Transverse colon (tissue), 4 donors: ENCODE data around the gene PKN1. TPM values are rescaled to one million over a fixed set of nuclear protein-coding genes. Genes with fewer than 3 reads are reported as not detected.

ENCODE experiments used
- DNase-seq: peaks from one replicate; pipeline ENCODE4 v3.0.0-alpha.2; 2019
- H3K27ac ChIP-seq, 4 donors: fragments of 200-600 bp; sonication (generic); 2 replicates each; pipeline ENCODE4 v1.5.1; 2016 to 2018; ENCODE audit warnings: inconsistent platforms in 4 of 4
- H3K27me3 ChIP-seq: fragments of 200-600 bp; sonication (generic); 2 replicates; pipeline ENCODE4 v1.5.1; 2017; ENCODE audit warnings: inconsistent platforms
- H3K36me3 ChIP-seq, 4 donors: fragments of 200-600 bp; sonication (generic); 2 replicates each; pipeline ENCODE4 v1.5.1; 2017 to 2019; ENCODE audit warnings: inconsistent platforms in 4 of 4
- H3K4me1 ChIP-seq, 4 donors: fragments of 200-600 bp; sonication (generic); 2 replicates each; pipeline ENCODE4 v1.5.1; 2017 to 2020; ENCODE audit warnings: inconsistent platforms in 4 of 4
- H3K4me3 ChIP-seq, 4 donors: fragments of 200-600 bp; sonication (generic); 1 replicate in 1 of 4; 2 replicates in 3 of 4; pipeline versions ENCODE4 v1.5.1 to v1.6.1; 2017 to 2019; ENCODE audit warnings: inconsistent platforms in 4 of 4
- H3K9me3 ChIP-seq, 2 donors: fragments of 200-600 bp; sonication (generic); 2 replicates each; pipeline ENCODE4 v1.5.1; 2017 to 2019; ENCODE audit warnings: inconsistent platforms in 2 of 2
- CTCF ChIP-seq, 5 experiments: fragments of 200-600 bp in 3 of 5; fragments of 450-650 bp in 2 of 5; sonication (generic) in 3 of 5; IDR thresholded peaks; 1 replicate in 2 of 5; 2 replicates in 3 of 5; pipeline ENCODE4 v1.5.1; 2016 to 2017; ENCODE audit warnings: antibody characterized with exemption in 5 of 5, inconsistent platforms in 3 of 5, mild to moderate bottlenecking in 2 of 5, moderate library complexity in 1 of 5
- EP300 ChIP-seq: sonication (generic); formaldehyde crosslinking; IDR thresholded peaks from one replicate; pipeline ENCODE4 v1.6.1; 2017; ENCODE audit warnings: antibody characterized with exemption, low read depth
- POLR2A ChIP-seq: fragments of 450-650 bp; IDR thresholded peaks from one replicate; pipeline ENCODE4 v1.6.1; 2016; ENCODE audit warnings: antibody characterized with exemption, mild to moderate bottlenecking, moderate library complexity
- POLR2AphosphoS5 ChIP-seq, 3 donors: sonication (generic); formaldehyde crosslinking; IDR thresholded peaks; one replicate each; pipeline ENCODE4 v1.6.1; 2016; ENCODE audit warnings: antibody characterized with exemption in 3 of 3
- WGBS, 2 donors: methylation state at CpG; one replicate each; pipeline ENCODE4 v1.1.5; 2018; ENCODE audit warnings: low coverage in 1 of 2; 5-methylcytosine and 5-hydroxymethylcytosine counted together
- in situ Hi-C, 4 donors: fragments of 200-750 bp; cut with MboI; loops; one replicate each; pipeline versions ENCODE4 v1.15.0 to v1.15.1; 2017; ENCODE audit warnings: low sequenced_read_pairs in 3 of 4, low pct_ligation_motif_present in 1 of 4, low pct_unique_long_range_greater_than_20kb in 1 of 4
- intact Hi-C: fragments of 100-400 bp; cut with DNase I; formaldehyde crosslinking; loops from one replicate; pipeline ENCODE4 v1.15.1; 2023; ENCODE audit warnings: low total_unique reads
- total RNA-seq, 4 donors: library from RNA; depleted of rRNA; stranded (reverse); fragments of >200 nt; gene quantifications; one replicate each; pipeline ENCODE4 v1.1.0, GENCODE V29; 2016

PKN1 gene
- total RNA-seq, 4 donors from 2014 or later, result 29.1 to 129 (median 55.0) TPM

- DNase-seq, result no peak
- peaks cover 0 to 11% (median 4%) of the 10 kb centered on the region in 4 donors for H3K36me3 ChIP-seq
- no peaks in the 10 kb centered on the region for H3K27me3 ChIP-seq
- 100% methylated on average over 16 of the region's 16 CpGs; no CpG with 5 or more reads in 1 of the 2 donors for WGBS, 2 donors
- no peak overlapping the region for H3K27ac ChIP-seq
- H3K4me3 ChIP-seq, result no peak overlapping the region
- no peaks in the 10 kb centered on the region for H3K9me3 ChIP-seq
- intact Hi-C loops (no loop called here), in situ Hi-C loops (no loop called here)
- TF ChIP-seq POLR2A (no peak), POLR2AphosphoS5 (IDR thresholded peaks at IDR 0.05) (no peak), CTCF (IDR thresholded peaks at IDR 0.05) (no peak), EP300 (no peak)
- peaks cover 0 to 15% (median 8%) of the 10 kb centered on the region in 4 donors for H3K4me1 ChIP-seq
Measured at GRCh38 chr19:14442891-14443631, 10.0 kb downstream of the PKN1 start.

- DNase-seq, result no peak
- Histone ChIP-seq H3K9me3 (no peaks in the 10 kb centered on the region), H3K27ac (no peak overlapping the region), H3K36me3 (peaks cover 0 to 16% (median 5%) of the 10 kb centered on the region in 4 donors), H3K4me1 (peaks cover 0 to 15% (median 8%) of the 10 kb centered on the region in 4 donors), H3K27me3 (no peaks in the 10 kb centered on the region), H3K4me3 (no peak overlapping the region)
- in situ Hi-C loops, result no loop called here
- TF ChIP-seq POLR2AphosphoS5 (IDR thresholded peaks at IDR 0.05), result no peak
- no peak for TF ChIP-seq POLR2A
- no peak for TF ChIP-seq CTCF (IDR thresholded peaks at IDR 0.05)
- TF ChIP-seq EP300, result no peak
- WGBS, 2 donors, result 96% methylated on average over 14 of the region's 14 CpGs; no CpG with 5 or more reads in 1 of the 2 donors
- intact Hi-C loops, result no loop called here
Measured at GRCh38 chr19:14443632-14444216, 10.6 kb downstream of the PKN1 start.

GRCh38 chr19:14446336-14447036 is 13.4 kb downstream of the PKN1 start:
- TF ChIP-seq EP300 (no peak), CTCF (IDR thresholded peaks at IDR 0.05) (no peak), POLR2AphosphoS5 (IDR thresholded peaks at IDR 0.05) (no peak), POLR2A (no peak)
- Histone ChIP-seq H3K4me1 (no peaks in the 10 kb centered on the region), H3K36me3 (peaks cover 0 to 15% (median 6%) of the 10 kb centered on the region in 4 donors), H3K27me3 (no peaks in the 10 kb centered on the region), H3K4me3 (no peak overlapping the region), H3K9me3 (no peaks in the 10 kb centered on the region), H3K27ac (no peak overlapping the region)
- intact Hi-C loops (no loop called here), in situ Hi-C loops (no loop called here)
- DNase-seq, result no peak
- WGBS, 2 donors, result 95 to 100% methylated on average over 1 to 10 of the region's 10 CpGs

- in situ Hi-C loops, result no loop called here
- H3K9me3 ChIP-seq, result no peaks in the 10 kb centered on the region
- TF ChIP-seq EP300 (no peak), CTCF (IDR thresholded peaks at IDR 0.05) (no peak), POLR2A (no peak), POLR2AphosphoS5 (IDR thresholded peaks at IDR 0.05) (no peak)
- WGBS, 2 donors, result 97% methylated on average over 6 of the region's 6 CpGs; no CpG with 5 or more reads in 1 of the 2 donors
- H3K27ac ChIP-seq, result no peak overlapping the region
- H3K4me1 ChIP-seq, result no peaks in the 10 kb centered on the region
- intact Hi-C loops, result no loop called here
- no peaks in the 10 kb centered on the region for H3K27me3 ChIP-seq
- DNase-seq, result no peak
- no peak overlapping the region for H3K4me3 ChIP-seq
- peaks cover 0 to 22% (median 6%) of the 10 kb centered on the region in 4 donors for H3K36me3 ChIP-seq
Measured at GRCh38 chr19:14449321-14449720, 16.2 kb downstream of the PKN1 start.
